AG04450 (cell line): ENCODE measurements around the gene POLR2E. TPM values are rescaled to one million over a fixed set of nuclear protein-coding genes. Genes with fewer than 3 reads are reported as not detected.

Experiments
- CTCF ChIA-PET: fragments of 300-600, 350-600 bp; formaldehyde crosslinking; extraction: SDS; loops from one replicate; lab custom pipeline; 2022; ENCODE audit warnings: antibody characterized with exemption, inconsistent platforms; lab: Charles Lee
- POLR2A ChIA-PET: fragments of 350-600 bp; formaldehyde crosslinking; extraction: SDS; loops from one replicate; lab custom pipeline; 2021; ENCODE audit warnings: antibody characterized with exemption, inconsistent platforms; lab: Yijun Ruan, JAX
- DNase-seq: peaks from one replicate; pipeline ENCODE4 v3.0.0-alpha.2; 2011; ENCODE audit warnings: low read depth, low spot score
- H3K27ac ChIP-seq: one replicate; pipeline ENCODE4 v1.5.1; 2012; ENCODE audit warnings: low read depth, low read length, control low read depth
- H3K27me3 ChIP-seq: one replicate; pipeline ENCODE4 v1.6.0; 2012; ENCODE audit warnings: low read length; ENCODE audit not compliant: control insufficient read depth, insufficient read depth
- H3K4me3 ChIP-seq: 2 replicates; pipeline ENCODE4 v1.5.1; 2011; ENCODE audit warnings: mild to moderate bottlenecking, low read depth, low read length, control low read depth
- H3K9me3 ChIP-seq: 2 replicates; pipeline ENCODE4 v1.5.1; 2012; ENCODE audit warnings: low read length; ENCODE audit not compliant: control insufficient read depth, insufficient read depth
- polyA plus RNA-seq: library from polyadenylated mRNA; depleted of rRNA; stranded (reverse); fragments of >200 nt; gene quantifications from 2 replicates; pipeline ENCODE4 v1.2.3, GENCODE V29; 2011
- TF ChIP-seq, protein P1 (sequence below): IDR thresholded peaks from 2 replicates; pipeline ENCODE4 v1.5.1; 2011; ENCODE audit warnings: low read depth, low read length, control low read depth, inconsistent platforms

Gene POLR2E
- polyA plus RNA-seq, 1 experiment: 140 TPM

DNA sequence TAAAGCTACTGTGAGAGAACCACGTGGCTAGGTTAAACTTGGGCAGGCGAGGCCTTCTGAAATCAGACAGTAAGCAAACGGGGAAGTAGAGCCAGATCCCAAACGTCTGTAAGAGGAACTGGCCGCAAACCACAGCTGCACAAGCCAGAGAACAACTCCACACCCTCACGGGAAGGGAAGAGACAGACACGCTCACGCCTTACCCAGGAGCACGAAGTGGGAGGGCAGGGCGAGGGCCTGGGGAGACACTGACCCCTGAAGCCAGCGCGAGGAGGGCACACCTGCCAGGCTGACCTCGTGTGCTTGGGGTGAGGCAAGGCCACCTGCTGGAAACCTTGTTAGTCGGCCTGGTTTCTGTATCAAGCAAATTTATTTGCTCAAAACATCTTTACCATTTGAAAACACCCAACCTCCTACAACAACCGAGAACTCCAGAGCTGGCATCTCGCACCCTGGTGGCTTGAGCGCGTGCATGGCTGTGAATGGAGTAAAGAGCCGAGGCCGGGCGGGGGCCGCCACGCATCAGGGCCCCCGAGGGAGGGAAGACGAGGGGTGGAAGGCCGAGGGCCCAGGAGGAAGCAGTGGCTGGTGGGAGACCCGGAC is 7.3 kb downstream of the POLR2E start:
- POLR2A ChIA-PET: no interaction called here

DNA sequence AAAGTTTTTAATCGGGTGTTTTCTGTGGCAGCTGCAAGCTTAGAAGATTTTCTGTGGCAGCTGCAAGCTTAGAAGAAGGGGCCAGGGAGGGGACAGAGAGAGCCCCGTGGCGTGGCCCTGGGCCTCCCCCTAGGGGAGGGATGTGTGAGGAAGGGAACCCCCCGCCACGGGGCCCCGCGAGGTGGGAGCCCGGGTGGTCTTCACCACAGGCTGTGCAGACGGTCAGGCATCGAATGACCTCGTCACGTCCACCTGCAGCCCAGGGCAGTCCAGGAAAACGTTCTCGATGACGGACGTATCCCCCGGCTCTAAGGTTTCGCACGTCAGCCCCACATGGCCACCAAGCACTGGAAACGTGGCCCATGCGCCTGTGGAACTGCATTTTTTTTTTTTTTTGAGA is 8.6 kb downstream of the POLR2E start:
- Histone ChIP-seq H3K27me3 (no peaks in the 10 kb centered on the region), H3K27ac (no peak overlapping the region), H3K4me3 (no peak overlapping the region), H3K9me3 (peaks cover 3% of the 10 kb centered on the region; the same call in 1 of the 2 replicates)
- DNase-seq: no peak
- ChIA-PET CTCF (interaction anchor here (0.6 kb wide), 1 partner anchor 27 kb away, joined by 3 read pairs; no protein-coding TSS in a partner anchor), POLR2A (interaction anchor here (0.8 to 3.2 kb wide), 2 partner anchors 18 to 113 kb away, joined by 4 to 10 read pairs; partner anchors contain the start of gene GPX4)
- TF ChIP-seq, protein P1, sequence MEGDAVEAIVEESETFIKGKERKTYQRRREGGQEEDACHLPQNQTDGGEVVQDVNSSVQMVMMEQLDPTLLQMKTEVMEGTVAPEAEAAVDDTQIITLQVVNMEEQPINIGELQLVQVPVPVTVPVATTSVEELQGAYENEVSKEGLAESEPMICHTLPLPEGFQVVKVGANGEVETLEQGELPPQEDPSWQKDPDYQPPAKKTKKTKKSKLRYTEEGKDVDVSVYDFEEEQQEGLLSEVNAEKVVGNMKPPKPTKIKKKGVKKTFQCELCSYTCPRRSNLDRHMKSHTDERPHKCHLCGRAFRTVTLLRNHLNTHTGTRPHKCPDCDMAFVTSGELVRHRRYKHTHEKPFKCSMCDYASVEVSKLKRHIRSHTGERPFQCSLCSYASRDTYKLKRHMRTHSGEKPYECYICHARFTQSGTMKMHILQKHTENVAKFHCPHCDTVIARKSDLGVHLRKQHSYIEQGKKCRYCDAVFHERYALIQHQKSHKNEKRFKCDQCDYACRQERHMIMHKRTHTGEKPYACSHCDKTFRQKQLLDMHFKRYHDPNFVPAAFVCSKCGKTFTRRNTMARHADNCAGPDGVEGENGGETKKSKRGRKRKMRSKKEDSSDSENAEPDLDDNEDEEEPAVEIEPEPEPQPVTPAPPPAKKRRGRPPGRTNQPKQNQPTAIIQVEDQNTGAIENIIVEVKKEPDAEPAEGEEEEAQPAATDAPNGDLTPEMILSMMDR: no peak

More for the DNA sequence above, 7.3 kb downstream of the POLR2E start:
- Histone ChIP-seq H3K27me3 (no peaks in the 10 kb centered on the region), H3K9me3 (no peaks in the 10 kb centered on the region; the same call in 1 of the 2 replicates), H3K27ac (no peak overlapping the region), H3K4me3 (no peak overlapping the region)
- TF ChIP-seq, protein P1: no peak
- CTCF ChIA-PET: no interaction called here
- DNase-seq: no peak

DNA sequence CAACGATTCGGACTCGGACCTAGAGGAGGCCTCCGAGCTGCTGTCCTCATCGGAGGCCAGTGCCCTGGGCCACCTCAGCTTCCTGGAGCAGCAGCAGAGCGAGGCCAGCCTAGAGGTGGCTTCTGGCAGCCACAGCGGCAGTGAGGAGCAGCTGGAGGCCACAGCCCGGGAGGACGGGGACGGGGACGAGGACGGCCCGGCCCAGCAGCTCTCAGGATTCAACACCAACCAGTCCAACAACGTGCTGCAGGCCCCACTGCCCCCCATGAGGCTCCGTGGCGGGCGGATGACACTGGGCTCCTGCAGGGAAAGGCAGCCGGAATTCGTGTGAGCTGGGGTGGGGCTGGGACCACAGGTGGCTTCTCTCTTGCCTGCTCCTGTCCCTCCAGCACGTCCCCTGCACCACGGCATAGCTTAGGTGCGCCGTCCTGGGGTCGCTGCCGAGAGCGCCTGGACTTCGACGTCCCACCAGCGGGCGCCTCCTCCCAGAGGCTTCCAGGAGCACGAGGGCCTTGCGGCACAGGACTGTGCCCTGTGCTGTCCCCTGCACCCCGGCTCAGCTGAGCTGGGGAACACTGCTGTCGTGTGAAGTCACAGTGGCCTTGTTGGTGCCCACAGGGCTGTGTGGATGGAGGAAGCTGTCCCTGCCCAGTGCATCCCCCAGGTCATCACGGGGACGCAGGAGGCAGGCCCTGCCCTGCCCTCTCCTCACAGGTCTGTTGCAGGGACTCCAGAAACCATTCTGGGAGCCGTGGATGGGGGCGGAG is 9.3 kb downstream of the POLR2E start:
- DNase-seq: no peak
- TF ChIP-seq, protein P1: no peak
- CTCF ChIA-PET: interaction anchor here (0.6 kb wide), 1 partner anchor 28 kb away, joined by 3 read pairs; no protein-coding TSS in a partner anchor
- Histone ChIP-seq H3K27me3 (no peaks in the 10 kb centered on the region), H3K9me3 (peaks cover 10% of the 10 kb centered on the region; the same call in 1 of the 2 replicates), H3K27ac (no peak overlapping the region), H3K4me3 (no peak overlapping the region)
- POLR2A ChIA-PET: interaction anchor here (1.1 to 3.2 kb wide), 3 partner anchors 11 to 21 kb away, joined by 3 to 10 read pairs (median 4); partner anchors contain the start of gene GPX4

DNA sequence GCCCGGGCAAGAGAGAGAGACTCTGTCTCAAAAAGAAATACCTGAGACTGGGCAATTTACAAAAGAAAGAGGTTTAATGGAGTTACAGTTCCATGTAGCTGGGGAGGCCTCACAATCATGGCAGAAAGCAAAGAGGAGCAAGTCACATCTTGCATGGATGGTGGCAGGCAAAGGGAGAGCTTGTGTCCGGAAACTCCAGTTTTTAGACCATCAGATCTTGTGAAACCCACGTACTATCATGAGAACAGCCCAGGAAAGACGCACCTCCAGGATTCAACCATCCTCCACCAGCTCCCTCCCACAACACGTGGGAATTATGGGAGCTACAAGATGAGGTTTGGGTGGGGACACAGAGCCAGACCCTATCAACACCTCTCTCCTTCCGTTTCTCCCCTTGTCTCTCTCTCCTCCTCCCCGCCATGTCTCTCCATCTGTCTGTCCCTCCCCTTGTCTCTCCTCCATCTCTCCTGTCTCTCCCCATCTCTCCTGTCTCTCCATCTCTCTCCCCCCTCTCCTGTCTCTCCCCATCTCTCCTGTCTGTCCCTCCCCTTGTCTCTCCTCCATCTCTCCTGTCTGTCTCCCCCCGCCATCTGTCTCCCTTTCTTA is 10.0 kb downstream of the POLR2E start:
- DNase-seq: no peak

More for the DNA sequence above, 10.0 kb downstream of the POLR2E start:
- TF ChIP-seq, protein P1: no peak
- peaks cover 17% of the 10 kb centered on the region; the same call in 1 of the 2 replicates for H3K9me3 ChIP-seq
- ChIA-PET CTCF (no interaction called here), POLR2A (interaction anchor here (1.1 to 3.2 kb wide), 3 partner anchors 10 to 20 kb away, joined by 3 to 10 read pairs (median 4); partner anchors contain the start of gene GPX4)
- no peaks in the 10 kb centered on the region for H3K27me3 ChIP-seq
- H3K4me3 ChIP-seq: no peak overlapping the region
- H3K27ac ChIP-seq: no peak overlapping the region
